ENCODE data around the gene SPRN.
"Not testable (repeated sequence)": the region's sequence is repeated elsewhere in the genome, so short reads cannot be mapped to it uniquely, and the experiment has no call there.

Gene SPRN

DNA sequence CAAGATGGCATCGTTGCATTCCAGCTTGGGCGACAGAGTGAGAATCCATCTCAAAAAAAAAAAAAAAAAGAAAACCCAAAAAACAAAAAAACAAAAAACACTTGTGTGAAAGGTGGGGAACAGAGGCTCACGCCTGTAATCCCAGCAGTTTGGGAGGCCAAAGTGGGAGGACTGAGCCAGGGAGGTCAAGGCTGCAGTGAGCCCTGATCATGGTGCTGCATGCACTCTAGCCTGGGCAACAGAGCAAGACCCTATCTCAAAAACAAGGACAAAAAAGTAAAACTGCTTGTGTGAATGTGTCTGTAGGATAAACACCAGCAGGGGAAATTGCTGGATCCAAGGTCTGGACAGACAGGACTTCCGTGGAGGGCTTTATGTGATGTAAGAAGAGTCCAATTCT, 40.9 kb downstream of the SPRN start:
- no peak for DNase-seq

DNA sequence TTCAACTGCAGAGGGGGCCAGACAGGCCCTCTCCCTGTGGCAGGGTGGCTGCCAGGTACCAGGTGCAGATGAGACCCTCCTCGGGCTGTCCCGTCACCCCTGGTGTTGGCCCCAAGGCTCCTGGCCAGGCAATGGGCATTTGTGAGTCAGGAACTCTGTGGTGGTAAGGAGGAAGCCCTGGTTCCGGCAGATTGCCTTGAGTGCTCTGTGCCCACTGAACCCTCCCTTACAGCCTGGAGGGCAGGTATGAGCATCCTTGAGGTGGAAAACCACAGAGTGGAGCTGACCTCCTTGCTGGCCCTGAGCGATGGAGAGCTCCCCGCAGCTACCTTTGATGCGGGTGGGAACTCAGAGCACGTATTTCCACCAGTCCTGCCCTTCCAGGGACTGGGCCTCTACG, 43.4 kb downstream of the SPRN start:
- DNase-seq = no peak

DNA sequence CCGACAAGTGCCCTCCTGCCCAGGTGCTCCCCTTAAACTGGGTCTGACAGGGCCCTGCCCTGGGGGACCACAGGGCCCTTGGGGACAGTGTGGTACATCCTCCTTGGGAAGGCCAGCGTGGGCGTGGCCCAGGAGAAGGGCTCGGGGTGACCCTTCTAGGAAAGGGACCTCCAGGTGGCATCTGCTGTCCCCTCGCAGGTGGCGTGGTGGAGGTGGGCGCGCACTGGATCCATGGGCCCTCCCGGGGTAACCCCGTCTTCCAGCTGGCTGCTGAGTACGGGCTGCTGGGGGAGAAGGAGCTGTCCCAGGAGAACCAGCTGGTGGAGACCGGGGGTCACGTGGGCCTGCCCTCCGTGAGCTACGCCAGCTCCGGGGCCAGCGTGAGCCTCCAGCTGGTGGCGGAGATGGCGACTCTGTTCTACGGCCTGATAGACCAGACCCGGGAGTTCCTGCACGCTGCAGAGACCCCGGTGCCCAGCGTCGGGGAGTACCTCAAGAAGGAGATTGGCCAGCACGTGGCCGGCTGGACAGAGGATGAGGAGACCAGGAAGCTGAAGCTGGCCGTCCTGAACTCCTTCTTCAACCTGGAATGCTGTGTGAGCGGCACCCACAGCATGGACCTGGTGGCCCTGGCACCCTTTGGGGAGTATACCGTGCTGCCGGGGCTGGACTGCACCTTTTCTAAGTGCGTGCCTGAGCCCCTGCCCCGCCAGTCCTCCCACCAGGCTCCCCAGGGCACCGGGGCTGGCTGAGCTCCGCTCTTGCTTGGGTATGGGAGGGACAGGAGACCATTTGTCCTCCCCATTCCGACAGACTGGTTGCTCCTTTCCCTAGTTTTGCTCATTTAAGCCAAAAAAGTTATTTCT, 44.4 kb downstream of the SPRN start:
- no peak for DNase-seq

DNA sequence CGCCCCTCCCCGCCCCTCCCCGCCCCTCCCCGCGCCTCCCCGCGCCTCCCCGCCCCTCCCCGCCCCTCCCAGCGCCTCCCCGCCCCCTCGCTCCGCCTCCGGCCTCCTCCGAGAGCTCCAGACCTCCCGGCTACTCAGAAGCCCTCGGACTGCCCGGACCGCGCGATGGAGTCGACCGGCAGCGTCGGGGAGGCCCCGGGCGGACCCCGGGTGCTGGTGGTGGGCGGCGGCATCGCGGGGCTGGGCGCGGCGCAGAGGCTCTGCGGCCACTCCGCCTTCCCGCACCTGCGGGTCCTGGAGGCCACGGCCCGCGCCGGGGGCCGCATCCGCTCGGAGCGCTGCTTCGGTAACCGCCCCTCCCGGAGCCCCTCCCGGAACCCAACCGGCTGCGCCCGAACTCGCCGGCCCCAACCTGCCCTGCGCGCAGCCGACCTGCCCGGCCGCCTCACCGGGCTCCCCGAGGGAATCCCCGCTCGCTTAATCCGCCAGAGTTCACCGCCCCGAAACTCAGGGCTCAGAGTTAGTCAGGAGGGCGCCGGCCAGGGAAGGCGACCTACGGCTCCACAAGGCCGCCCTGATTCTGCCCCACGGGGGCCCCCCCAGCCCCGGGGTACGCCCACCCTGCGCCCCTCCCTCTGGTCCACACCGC, 45.1 kb downstream of the SPRN start, which contains the start of gene PAOX:
TSS of gene PAOX (plus strand) at position 111 of the 649 bp plus-strand sequence. CDS start at position 166, 55 bp downstream.
- no peak for DNase-seq

DNA sequence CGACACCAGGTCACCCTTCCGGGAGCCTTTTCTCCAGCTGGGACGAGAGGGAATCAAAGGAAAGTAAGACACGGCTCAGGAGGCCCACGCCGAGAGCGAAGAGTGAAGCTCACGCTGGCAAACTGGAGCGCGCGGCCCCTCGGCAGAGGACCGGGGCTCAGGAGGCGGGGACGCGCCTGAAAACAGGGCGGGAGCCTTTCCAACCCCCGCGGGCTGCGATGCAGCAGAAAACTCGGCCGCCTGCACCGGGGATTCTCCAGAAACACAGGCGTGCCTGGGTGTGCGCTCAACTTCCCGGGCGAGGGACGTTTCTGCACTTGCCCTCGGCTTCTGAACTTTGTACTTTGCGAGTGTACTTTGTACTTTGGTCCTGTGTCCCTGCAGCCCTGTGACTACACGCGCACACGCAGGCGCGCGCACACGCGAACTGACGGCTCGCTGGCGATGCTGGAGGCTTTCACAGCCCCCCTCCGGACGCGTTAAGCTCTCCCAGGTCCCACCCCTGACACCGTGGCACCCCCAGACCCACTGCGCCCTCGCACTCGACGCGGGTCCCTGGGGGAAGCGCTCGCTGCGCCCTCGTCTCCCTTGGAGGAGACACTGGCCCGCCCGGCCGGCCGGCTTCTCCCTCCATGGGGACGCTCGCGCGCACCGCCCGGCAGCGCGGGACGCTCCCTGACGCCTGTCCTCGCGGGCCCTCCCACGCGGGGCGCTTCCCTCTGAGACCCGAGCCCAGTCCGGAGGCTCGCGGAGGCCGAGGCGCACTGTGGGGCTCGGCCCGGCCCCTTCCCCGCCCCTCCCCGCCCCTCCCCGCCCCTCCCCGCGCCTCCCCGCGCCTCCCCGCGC, 46.0 kb downstream of the SPRN start:
- DNase-seq = peak; percentile 11

DNA sequence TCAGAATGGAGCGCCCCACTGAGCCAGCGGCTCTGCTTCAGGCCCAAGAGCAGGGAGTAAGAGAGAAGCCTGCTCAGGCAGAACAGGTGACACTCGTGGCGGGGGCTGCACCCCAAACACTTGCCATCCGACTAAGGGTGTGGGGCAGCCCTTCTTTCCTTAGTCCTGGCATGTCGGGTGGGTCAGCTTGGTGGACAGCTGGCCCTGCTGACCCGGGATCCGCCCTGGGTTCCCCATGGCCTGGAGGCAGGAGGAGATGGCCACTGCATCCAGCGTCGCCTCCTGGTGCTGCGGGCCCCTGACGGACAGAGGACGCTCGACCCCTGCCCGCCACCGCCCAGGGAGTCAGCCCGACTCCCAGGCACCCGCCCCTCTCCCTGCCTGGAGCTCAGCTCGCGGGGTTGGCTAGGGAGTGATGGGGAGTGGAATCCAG, 46.6 kb downstream of the SPRN start:
- no peak for DNase-seq

DNA sequence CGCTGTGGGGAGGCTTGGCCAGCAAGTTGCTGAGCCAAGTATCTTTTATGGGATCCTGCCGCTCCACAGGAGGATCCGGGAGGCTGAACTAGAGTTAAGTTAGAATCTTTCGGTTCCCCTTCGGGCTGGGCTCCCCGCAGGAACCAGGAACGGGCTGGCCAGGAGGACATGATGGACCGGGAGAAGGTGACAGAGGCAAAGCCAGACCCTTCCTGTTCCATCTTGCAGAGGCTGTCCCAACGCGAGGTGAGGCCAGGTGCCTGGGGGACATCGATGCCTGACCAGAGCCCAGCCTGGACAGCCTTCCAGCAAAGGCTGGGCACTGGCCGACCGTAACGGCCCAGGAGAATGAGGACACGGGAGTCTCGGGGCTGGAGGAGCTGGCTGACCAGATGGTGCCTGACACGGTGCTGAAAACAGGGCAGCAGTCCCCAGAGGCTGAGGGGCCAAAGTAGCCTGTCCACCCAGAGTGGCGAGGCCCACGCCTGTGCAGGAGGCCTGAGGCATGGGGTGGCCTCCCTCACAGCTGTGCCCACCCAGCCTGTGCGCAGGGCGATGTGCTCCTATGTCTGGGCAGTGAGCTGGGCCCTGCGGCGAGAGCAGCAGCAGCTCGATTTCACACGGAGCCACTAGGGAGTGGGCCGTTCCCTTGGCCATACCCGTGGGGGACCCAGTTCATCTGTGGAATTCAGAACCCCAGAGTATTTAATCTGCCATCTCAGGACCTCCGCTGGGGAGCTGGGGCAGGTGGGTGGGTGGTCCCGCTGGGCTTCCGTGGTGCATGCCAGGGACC, 47.2 kb downstream of the SPRN start:
- DNase-seq = no peak

DNA sequence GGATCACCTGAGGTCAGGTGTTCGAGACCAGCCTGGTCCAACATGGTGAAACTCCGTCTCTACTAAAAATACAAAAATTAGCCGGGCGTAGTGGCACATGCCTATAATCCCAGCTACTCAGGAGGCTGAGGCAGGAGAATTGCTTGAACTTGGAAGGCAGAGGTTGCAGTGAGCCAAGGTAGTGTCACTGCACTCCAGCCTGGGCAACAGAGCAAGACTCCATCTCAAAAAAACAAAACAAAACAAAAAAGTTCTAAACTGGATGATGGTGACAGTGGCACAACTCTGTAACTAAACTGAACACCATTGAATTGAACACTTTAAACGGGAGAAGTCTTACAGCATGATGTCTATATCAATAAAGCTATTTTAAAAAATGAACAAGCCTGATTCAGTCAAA, 48.2 kb downstream of the SPRN start:
- not testable (repeated sequence) for DNase-seq

DNA sequence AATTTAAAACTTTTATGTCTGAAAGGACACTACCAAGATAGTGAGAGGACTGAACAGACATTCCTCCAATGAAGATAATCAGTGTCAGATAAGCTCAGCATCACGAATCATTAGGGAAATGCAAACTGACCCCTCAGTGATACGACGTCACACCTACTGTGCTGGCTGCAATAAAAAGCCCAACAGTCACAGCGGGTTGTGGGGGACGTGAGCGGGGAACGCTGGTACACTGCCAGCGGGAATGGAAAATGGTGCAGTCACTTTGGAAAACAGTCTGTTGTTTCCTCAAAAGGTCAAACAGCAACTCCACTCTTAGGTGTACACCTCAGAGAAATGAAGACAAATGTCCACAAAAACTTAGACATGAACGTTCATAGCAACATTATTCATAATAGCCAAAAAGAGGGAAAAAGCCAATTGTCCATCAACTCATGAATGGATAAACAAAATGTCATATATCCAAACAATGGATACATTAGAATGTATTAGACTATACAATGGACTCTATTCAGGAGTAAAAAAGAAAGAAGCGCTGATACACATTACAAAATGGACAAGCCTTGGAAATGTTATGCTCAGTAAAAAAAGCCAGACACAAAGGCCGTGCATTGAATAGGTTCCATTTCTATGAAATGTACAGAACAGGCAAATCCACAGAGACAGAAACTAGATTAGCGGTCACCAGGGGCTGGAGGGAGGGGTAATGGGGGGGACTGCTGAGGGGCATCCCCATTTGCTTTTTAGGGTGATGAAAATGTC, 48.9 kb downstream of the SPRN start:
- no peak for DNase-seq

DNA sequence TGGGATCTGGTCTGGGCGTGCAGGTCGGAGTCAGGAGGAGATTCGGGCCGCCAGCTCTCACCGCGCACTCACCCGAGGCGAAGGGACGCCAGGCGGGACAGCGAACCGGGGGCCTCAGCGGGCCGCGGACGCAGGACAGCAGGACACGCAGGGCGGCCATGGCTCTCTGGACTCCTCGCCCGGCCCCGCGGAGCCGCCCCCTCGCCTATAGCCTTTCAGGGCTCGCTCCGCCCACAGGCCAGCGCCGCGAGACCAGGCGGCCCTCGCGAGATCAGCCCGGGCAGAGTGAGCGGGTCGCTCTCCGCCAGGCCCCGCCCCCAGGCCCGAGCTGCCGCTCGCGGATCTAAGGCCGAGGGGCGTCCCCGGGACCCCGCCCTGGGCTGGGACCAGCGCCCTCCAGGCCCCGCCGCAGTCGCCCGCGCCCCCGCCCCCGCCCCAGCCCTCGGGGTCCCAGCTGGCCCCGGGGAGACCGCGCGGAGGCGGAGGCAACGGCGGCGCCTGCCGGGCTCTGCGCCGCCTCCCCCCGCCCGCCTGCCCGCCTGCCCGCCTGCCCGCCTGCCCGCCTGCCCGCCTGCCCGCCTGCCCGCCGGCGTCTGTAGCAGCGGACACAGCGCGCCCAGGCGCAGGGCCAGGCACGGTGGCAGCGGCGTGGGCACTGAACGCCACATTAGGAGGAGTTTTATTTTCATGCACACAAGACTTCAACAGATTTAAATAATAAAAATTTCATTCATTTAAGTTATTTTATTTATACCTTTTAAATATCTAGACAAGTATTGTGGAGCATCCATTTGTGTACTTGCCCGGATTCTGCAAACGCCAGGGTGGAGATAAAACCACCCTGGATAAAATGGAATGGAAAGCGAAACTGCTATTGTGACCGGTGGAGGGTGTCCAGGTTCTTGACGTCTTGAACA, 51.0 kb downstream of the SPRN start, which contains the start of gene ECHS1:
TSS of gene ECHS1 (minus strand) at position 181 of the 917 bp plus-strand sequence. CDS start at position 160, 21 bp downstream.
- peak; percentile 69 for DNase-seq

DNA sequence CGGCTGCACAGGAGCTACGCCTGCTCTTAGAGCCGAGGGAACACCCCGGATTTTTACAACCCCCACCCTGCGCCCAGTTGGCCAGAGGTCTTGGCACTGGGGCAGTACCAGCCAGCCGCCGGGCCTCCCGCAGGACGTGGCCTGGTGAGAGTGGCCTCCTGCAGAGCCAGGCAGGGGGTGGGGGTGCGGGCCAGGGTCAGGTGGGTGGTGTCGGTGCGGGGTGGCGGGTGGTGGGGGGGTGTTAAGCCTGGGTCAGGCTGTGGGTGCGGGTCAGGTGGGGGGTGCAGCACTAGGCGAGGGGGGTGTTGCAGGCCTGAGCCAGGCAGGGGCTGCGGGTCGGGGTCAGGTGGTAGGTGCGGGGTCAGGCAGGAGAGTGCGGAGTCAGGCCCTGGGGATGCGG, 51.9 kb downstream of the SPRN start:
- no peak for DNase-seq
